Eye (tissue), 1 donor: Measurements from ENCODE around the gene HPS5.
"Not testable (repeated sequence)": the region's sequence is repeated elsewhere in the genome, so short reads cannot be mapped to it uniquely, and the experiment has no call there.

Source experiments
- DNase-seq: peaks from one replicate; pipeline ENCODE4 v3.0.0-alpha.2; 2015

HPS5 gene

GRCh38 chr11:18315893-18316292 is 6.0 kb downstream of the HPS5 start:
- no peak for DNase-seq

- no peak for DNase-seq
These were observed 7.0 kb downstream of the HPS5 start for GRCh38 chr11:18314784-18315523.

- no peak for DNase-seq
These were observed 7.8 kb downstream of the HPS5 start for GRCh38 chr11:18313965-18314763.

GRCh38 chr11:18312663-18313420 is 9.1 kb downstream of the HPS5 start:
- DNase-seq = peak; percentile 42

GRCh38 chr11:18312012-18312411 is 9.9 kb downstream of the HPS5 start:
- no peak for DNase-seq

- no peak for DNase-seq
These were observed 11.1 kb downstream of the HPS5 start for GRCh38 chr11:18310800-18311340.

- no peak for DNase-seq
These were observed 12.2 kb downstream of the HPS5 start for GRCh38 chr11:18309691-18310090.

GRCh38 chr11:18308242-18308641 is 13.7 kb downstream of the HPS5 start:
- DNase-seq = no peak

- DNase-seq = no peak
These were observed 14.3 kb downstream of the HPS5 start for GRCh38 chr11:18307461-18308139.

GRCh38 chr11:18304745-18305144 is 17.2 kb downstream of the HPS5 start:
- no peak for DNase-seq

- DNase-seq = no peak
These were observed 22.2 kb downstream of the HPS5 start for GRCh38 chr11:18299721-18300120.

GRCh38 chr11:18295316-18295715 is 26.6 kb downstream of the HPS5 start:
- no peak for DNase-seq

GRCh38 chr11:18294862-18295261 is 27.1 kb downstream of the HPS5 start:
- DNase-seq = no peak

GRCh38 chr11:18288911-18289310 is 33.0 kb downstream of the HPS5 start:
- DNase-seq = no peak

- DNase-seq = no peak
These were observed 36.1 kb downstream of the HPS5 start for GRCh38 chr11:18285841-18286240.

- no peak for DNase-seq
These were observed 39.3 kb downstream of the HPS5 start for GRCh38 chr11:18282626-18283025.

GRCh38 chr11:18280438-18281045 is 41.4 kb downstream of the HPS5 start:
- DNase-seq = no peak

- no peak for DNase-seq
These were observed 44.2 kb downstream of the HPS5 start for GRCh38 chr11:18277565-18278271.

GRCh38 chr11:18271206-18271605 is 50.7 kb downstream of the HPS5 start:
- DNase-seq = no peak

- no peak for DNase-seq
These were observed 51.8 kb downstream of the HPS5 start for GRCh38 chr11:18270102-18270501.

GRCh38 chr11:18269252-18269651 is 52.7 kb downstream of the HPS5 start:
- not testable (repeated sequence) for DNase-seq
